NCI-H2171 (cell line): ENCODE results near the gene UBE2O.

Experiments used
- DNase-seq: peaks from one replicate; lab custom pipeline; 2025; lab: John Stamatoyannopoulos, UW

UBE2O gene

GRCh38 chr17:76452660-76453430, at the start of gene UBE2O:
Gene UBE2O (minus strand): TSS chr17:76453152. CDS start chr17:76453141, 11 bp downstream.
- peak; percentile 87 for DNase-seq

- DNase-seq = no peak
These were observed 48.9 kb upstream of the UBE2O start for GRCh38 chr17:76501827-76502307.

GRCh38 chr17:76501018-76501826, 48.3 kb upstream of the UBE2O start, which contains the start of gene RHBDF2:
Gene RHBDF2 (minus strand): TSS chr17:76501423. CDS start chr17:76481524, 19,899 bp downstream.
- peak; percentile 80 for DNase-seq

- no peak for DNase-seq
These were observed 47.7 kb upstream of the UBE2O start for GRCh38 chr17:76500747-76501017.

- no peak for DNase-seq
These were observed 47.3 kb upstream of the UBE2O start for GRCh38 chr17:76500074-76500746.

- DNase-seq = no peak
These were observed 46.3 kb upstream of the UBE2O start for GRCh38 chr17:76499267-76499667.

- DNase-seq = no peak
These were observed 45.9 kb upstream of the UBE2O start for GRCh38 chr17:76498876-76499251.

- peak; percentile 96 for DNase-seq
These were observed 45.3 kb upstream of the UBE2O start for GRCh38 chr17:76497979-76498875.

- no peak for DNase-seq
These were observed 44.7 kb upstream of the UBE2O start for GRCh38 chr17:76497699-76497978.

- no peak for DNase-seq
These were observed 43.5 kb upstream of the UBE2O start for GRCh38 chr17:76496464-76496863.

GRCh38 chr17:76495663-76496400, 42.9 kb upstream of the UBE2O start:
- DNase-seq = no peak

GRCh38 chr17:76493505-76494167, 40.7 kb upstream of the UBE2O start:
- DNase-seq = no peak

- no peak for DNase-seq
These were observed 40.1 kb upstream of the UBE2O start for GRCh38 chr17:76492989-76493501.

GRCh38 chr17:76492123-76492988, 39.4 kb upstream of the UBE2O start:
- no peak for DNase-seq

- DNase-seq = no peak
These were observed 38.5 kb upstream of the UBE2O start for GRCh38 chr17:76491271-76492122.

GRCh38 chr17:76490112-76490710, 37.3 kb upstream of the UBE2O start:
- DNase-seq = no peak

- no peak for DNase-seq
These were observed 34.7 kb upstream of the UBE2O start for GRCh38 chr17:76487451-76488192.
